DOHH2 (cell line): ENCODE results near the gene SIGLEC12.

Experiments used
- H3F3A ChIP-seq: fragments of 200-600 bp; sonication (generic), shearing (Covaris generic); 2 replicates; pipeline ENCODE4 v1.6.0; 2016; ENCODE audit warnings: antibody characterized with exemption, mild to moderate bottlenecking; ENCODE audit not compliant: control insufficient read depth, insufficient read depth
- H3K27ac ChIP-seq: fragments of 200-600 bp; sonication (generic); 2 replicates; pipeline ENCODE4 v1.5.1; 2014; ENCODE audit warnings: low read depth, mild to moderate bottlenecking, low read length, moderate library complexity
- H3K27me3 ChIP-seq: fragments of 200-600 bp; sonication (generic); 2 replicates; pipeline ENCODE4 v1.6.1; 2014; ENCODE audit warnings: mild to moderate bottlenecking, low read length, mixed read lengths; ENCODE audit not compliant: control insufficient read depth
- H3K36me3 ChIP-seq: fragments of 200-600 bp; sonication (generic); 2 replicates; pipeline ENCODE4 v1.6.1; 2014; ENCODE audit warnings: mild to moderate bottlenecking, low read length, moderate library complexity, mixed read lengths; ENCODE audit not compliant: control insufficient read depth
- H3K4me1 ChIP-seq: fragments of 200-600 bp; sonication (generic); 2 replicates; pipeline ENCODE4 v1.6.1; 2014; ENCODE audit warnings: mild to moderate bottlenecking, low read length, mixed read lengths; ENCODE audit not compliant: control insufficient read depth
- H3K4me2 ChIP-seq: fragments of 200-600 bp; sonication (generic); 2 replicates; pipeline ENCODE4 v1.6.0; 2014; ENCODE audit warnings: mild to moderate bottlenecking, low read length, moderate library complexity
- H3K4me3 ChIP-seq: fragments of 200-600 bp; sonication (generic); 2 replicates; pipeline ENCODE4 v1.5.1; 2014; ENCODE audit warnings: mild to moderate bottlenecking, low read length, mixed read lengths
- H3K79me2 ChIP-seq: fragments of 200-600 bp; sonication (generic); 2 replicates; pipeline ENCODE4 v1.6.1; 2014; ENCODE audit warnings: mild to moderate bottlenecking, low read length, mixed read lengths; ENCODE audit not compliant: control insufficient read depth
- H3K9me2 ChIP-seq: fragments of 200-600 bp; sonication (generic); replicated peaks from 2 replicates; pipeline ENCODE4 v1.6.1; 2014; ENCODE audit warnings: mild to moderate bottlenecking, low read length, mixed read lengths; ENCODE audit not compliant: control insufficient read depth
- H3K9me3 ChIP-seq: fragments of 200-600 bp; sonication (generic); 2 replicates; pipeline ENCODE4 v1.6.1; 2014; ENCODE audit warnings: antibody characterized with exemption, low read length, mixed read lengths; ENCODE audit not compliant: control insufficient read depth, insufficient read depth
- H4K20me1 ChIP-seq: fragments of 200-600 bp; sonication (generic); 2 replicates; pipeline ENCODE4 v1.6.0; 2014; ENCODE audit warnings: low read depth, mild to moderate bottlenecking, antibody characterized with exemption, low read length, moderate library complexity; ENCODE audit not compliant: control insufficient read depth, insufficient read depth
- CTCF ChIP-seq: fragments of 200-600 bp; sonication (generic); IDR thresholded peaks from one replicate; pipeline ENCODE4 v1.5.1; 2014; ENCODE audit warnings: antibody characterized with exemption, mild to moderate bottlenecking, low read depth, low read length; ENCODE audit not compliant: poor library complexity, severe bottlenecking
- EZH2phosphoT487 ChIP-seq: fragments of 200-600 bp; sonication (generic); IDR thresholded peaks from 2 replicates; pipeline ENCODE4 v1.6.1; 2017; ENCODE audit warnings: borderline replicate concordance, mild to moderate bottlenecking, antibody characterized with exemption, low read length, moderate library complexity, mixed read lengths

SIGLEC12 gene

GRCh38 chr19:51542699-51543098, 41.1 kb upstream of the SIGLEC12 start:
- Histone ChIP-seq H3K27me3 (peaks cover 27% of the 10 kb centered on the region), H3K4me3 (no peak overlapping the region), H3K36me3 (no peaks in the 10 kb centered on the region), H3K9me3 (no peaks in the 10 kb centered on the region), H4K20me1 (no peaks in the 10 kb centered on the region), H3K9me2 (no peaks in the 10 kb centered on the region), H3K4me2 (no peak overlapping the region), H3K79me2 (no peaks in the 10 kb centered on the region), H3F3A (no peaks in the 10 kb centered on the region), H3K27ac (no peak overlapping the region), H3K4me1 (no peaks in the 10 kb centered on the region)
- TF ChIP-seq CTCF, result no peak
- TF ChIP-seq EZH2phosphoT487, result no peak

GRCh38 chr19:51541458-51542357, 40.1 kb upstream of the SIGLEC12 start:
- H3K27me3 ChIP-seq, result peaks cover 20% of the 10 kb centered on the region

GRCh38 chr19:51539821-51540366, 38.3 kb upstream of the SIGLEC12 start:
- no peaks in the 10 kb centered on the region for H3K79me2 ChIP-seq
- H3K27ac ChIP-seq, result no peak overlapping the region
- no peaks in the 10 kb centered on the region for H4K20me1 ChIP-seq
- H3K4me3 ChIP-seq, result no peak overlapping the region
- TF ChIP-seq EZH2phosphoT487 (no peak), CTCF (no peak)
- peaks cover 11% of the 10 kb centered on the region for H3K27me3 ChIP-seq
- no peak overlapping the region for H3K4me2 ChIP-seq
- H3F3A ChIP-seq, result no peaks in the 10 kb centered on the region
- H3K9me2 ChIP-seq, result no peaks in the 10 kb centered on the region
- H3K4me1 ChIP-seq, result no peaks in the 10 kb centered on the region
- no peaks in the 10 kb centered on the region for H3K9me3 ChIP-seq
- H3K36me3 ChIP-seq, result no peaks in the 10 kb centered on the region

More at GRCh38 chr19:51541458-51542357, 40.1 kb upstream of the SIGLEC12 start:
- Histone ChIP-seq H3K4me3 (no peak overlapping the region), H3K4me1 (no peaks in the 10 kb centered on the region), H3K36me3 (no peaks in the 10 kb centered on the region), H3F3A (no peaks in the 10 kb centered on the region), H3K9me2 (no peaks in the 10 kb centered on the region), H3K79me2 (no peaks in the 10 kb centered on the region), H3K4me2 (no peak overlapping the region), H4K20me1 (no peaks in the 10 kb centered on the region), H3K27ac (no peak overlapping the region), H3K9me3 (no peaks in the 10 kb centered on the region)
- no peak for TF ChIP-seq EZH2phosphoT487
- TF ChIP-seq CTCF, result no peak
